ENCODE results near the gene WNK2.

GRCh38 chr9:93308158-93308602, 124.2 kb downstream of the WNK2 start:
- TF ChIP-seq CTCF (IDR thresholded peaks at IDR 0.05) (no peak), POLR2A (IDR thresholded peaks at IDR 0.05) (no peak)
